Liver (tissue), 9 donors: ENCODE measurements around the gene PSMA1. TPM values are rescaled to one million over a fixed set of nuclear protein-coding genes. Genes with fewer than 3 reads are reported as not detected.

Experiments
- DNase-seq: peaks from one replicate; pipeline ENCODE4 v3.0.0-alpha.2; 2017; ENCODE audit warnings: low spot score
- H3K27ac ChIP-seq, 2 donors: one replicate each; pipeline ENCODE4 v1.7.0; 2013; ENCODE audit warnings: inconsistent platforms in 2 of 2, low read length in 2 of 2, control low read depth in 1 of 2, low read depth in 1 of 2, mild to moderate bottlenecking in 1 of 2
- H3K27me3 ChIP-seq, 4 donors: one replicate each; pipeline versions ENCODE4 v1.6.1 to v1.7.0; 2013; ENCODE audit warnings: low read length in 3 of 4, inconsistent platforms in 1 of 4, mild to moderate bottlenecking in 1 of 4, moderate library complexity in 1 of 4; ENCODE audit not compliant: control insufficient read depth in 4 of 4, insufficient read depth in 4 of 4
- H3K36me3 ChIP-seq, 4 donors: one replicate each; pipeline versions ENCODE4 v1.6.1 to v1.7.0; 2013; ENCODE audit warnings: low read length in 3 of 4, mild to moderate bottlenecking in 3 of 4, low read depth in 1 of 4, moderate library complexity in 1 of 4; ENCODE audit not compliant: control insufficient read depth in 4 of 4, insufficient read depth in 3 of 4
- H3K4me1 ChIP-seq, 4 donors: one replicate each; pipeline versions ENCODE4 v1.6.1 to v1.7.0; 2013; ENCODE audit warnings: low read length in 3 of 4, mild to moderate bottlenecking in 3 of 4, moderate library complexity in 1 of 4; ENCODE audit not compliant: control insufficient read depth in 4 of 4, insufficient read depth in 4 of 4
- H3K4me3 ChIP-seq, 3 donors: one replicate each; pipeline versions ENCODE4 v1.6.1 to v1.7.0; 2013; ENCODE audit warnings: low read length in 3 of 3, control low read depth in 1 of 3, low read depth in 1 of 3, mild to moderate bottlenecking in 1 of 3
- H3K9ac ChIP-seq, 2 donors: one replicate each; pipeline ENCODE4 v1.7.0; 2013; ENCODE audit warnings: low read length in 2 of 2, mild to moderate bottlenecking in 2 of 2, moderate library complexity in 2 of 2, control low read depth in 1 of 2, low read depth in 1 of 2
- H3K9me3 ChIP-seq, 4 donors: one replicate each; pipeline versions ENCODE4 v1.6.1 to v1.7.0; 2013; ENCODE audit warnings: low read length in 3 of 4; ENCODE audit not compliant: control insufficient read depth in 4 of 4
- EGR1 ChIP-seq, 2 donors: IDR thresholded peaks; 2 replicates each; pipeline ENCODE4 v1.6.1; 2016 to 2018; ENCODE audit warnings: antibody characterized with exemption in 2 of 2, low read depth in 2 of 2
- FOXA1 ChIP-seq: IDR thresholded peaks from 2 replicates; pipeline ENCODE4 v1.6.1; 2016; ENCODE audit warnings: antibody characterized with exemption
- FOXA2 ChIP-seq: IDR thresholded peaks from 2 replicates; pipeline ENCODE4 v1.6.1; 2016; ENCODE audit warnings: antibody characterized with exemption
- GABPA ChIP-seq, 2 donors: IDR thresholded peaks in 1 of 2; conservative IDR thresholded peaks in 1 of 2; 2 replicates each; pipeline ENCODE4 v1.6.1; 2016; ENCODE audit warnings: antibody characterized with exemption in 2 of 2, mild to moderate bottlenecking in 1 of 2, moderate library complexity in 1 of 2
- HNF4A ChIP-seq, 2 donors: conservative IDR thresholded peaks; 2 replicates each; pipeline ENCODE4 v1.6.1; 2016; ENCODE audit warnings: antibody characterized with exemption in 2 of 2, mild to moderate bottlenecking in 2 of 2
- HNF4G ChIP-seq: IDR thresholded peaks from 2 replicates; pipeline ENCODE4 v1.6.1; 2016; ENCODE audit warnings: antibody characterized with exemption
- JUND ChIP-seq, 2 donors: IDR thresholded peaks; 2 replicates each; pipeline ENCODE4 v1.6.1; 2016; ENCODE audit warnings: antibody characterized with exemption in 2 of 2
- NR2F2 ChIP-seq: IDR thresholded peaks from 2 replicates; pipeline ENCODE4 v1.6.1; 2016; ENCODE audit warnings: antibody characterized with exemption
- RAD21 ChIP-seq, 2 donors: IDR thresholded peaks; 2 replicates each; pipeline ENCODE4 v1.6.1; 2016; ENCODE audit warnings: antibody characterized with exemption in 2 of 2, mild to moderate bottlenecking in 2 of 2
- RXRA ChIP-seq, 2 donors: IDR thresholded peaks; 2 replicates each; pipeline ENCODE4 v1.6.1; 2017 to 2018; ENCODE audit warnings: antibody characterized with exemption in 2 of 2, mild to moderate bottlenecking in 1 of 2
- SP1 ChIP-seq: IDR thresholded peaks from 2 replicates; pipeline ENCODE4 v1.6.1; 2018; ENCODE audit warnings: antibody characterized with exemption, mild to moderate bottlenecking
- TAF1 ChIP-seq: conservative IDR thresholded peaks from 2 replicates; pipeline ENCODE4 v1.6.1; 2016; ENCODE audit warnings: antibody characterized with exemption, mild to moderate bottlenecking
- YY1 ChIP-seq: IDR thresholded peaks from 2 replicates; pipeline ENCODE4 v1.6.1; 2016; ENCODE audit warnings: antibody characterized with exemption, mild to moderate bottlenecking
- WGBS: extraction: QIAGEN DNeasy Blood & Tissue Kit; methylation state at CpG from one replicate; pipeline ENCODE4 v1.1.7; 2013; 5-methylcytosine and 5-hydroxymethylcytosine counted together
- polyA plus RNA-seq, 2 donors: library from polyadenylated mRNA; stranded (reverse) in 1 of 2; unstranded in 1 of 2; fragments of 200-250 nt in 1 of 2; fragments of >200 nt in 1 of 2; fragmentation: Nextera tagmentation in 1 of 2; extraction: Ambion mirVana in 1 of 2; gene quantifications; one replicate each; pipeline versions ENCODE4 v1.2.1 to v1.2.3, GENCODE V29; 2013 to 2015
- total RNA-seq, 2 donors: library from RNA; depleted of rRNA; stranded (reverse); fragments of >200 nt; gene quantifications; one replicate each; pipeline ENCODE4 v1.2.3, GENCODE V29; 2014
- TF ChIP-seq, protein P1 (sequence below): IDR thresholded peaks from 2 replicates; pipeline ENCODE4 v1.6.1; 2016; ENCODE audit warnings: antibody characterized with exemption
- TF ChIP-seq, protein P2 (sequence below): IDR thresholded peaks from 2 replicates; pipeline ENCODE4 v1.6.1; 2016; ENCODE audit warnings: antibody characterized with exemption
- TF ChIP-seq, protein P3 (sequence below): IDR thresholded peaks from 2 replicates; pipeline ENCODE4 v1.6.1; 2016; ENCODE audit warnings: antibody characterized with exemption, mild to moderate bottlenecking
- TF ChIP-seq, protein P4 (sequence below): IDR thresholded peaks from 2 replicates; pipeline ENCODE4 v1.6.1; 2016; ENCODE audit warnings: antibody characterized with exemption
- TF ChIP-seq, protein P5 (sequence below): fragments of 150-350 bp; IDR thresholded peaks from 2 replicates; pipeline ENCODE4 v1.5.1; 2017; ENCODE audit warnings: improper control_type of control experiment, low read depth, low read length; ENCODE audit not compliant: missing input control
- donor health status: healthy.
- donor health status: healthy.
- donor health status: healthy.
- donor health status: healthy.
- donor health status: healthy.

Gene PSMA1
- total and polyA plus RNA-seq, 4 donors = 76.5 to 191 (median 84.7) TPM

DNA sequence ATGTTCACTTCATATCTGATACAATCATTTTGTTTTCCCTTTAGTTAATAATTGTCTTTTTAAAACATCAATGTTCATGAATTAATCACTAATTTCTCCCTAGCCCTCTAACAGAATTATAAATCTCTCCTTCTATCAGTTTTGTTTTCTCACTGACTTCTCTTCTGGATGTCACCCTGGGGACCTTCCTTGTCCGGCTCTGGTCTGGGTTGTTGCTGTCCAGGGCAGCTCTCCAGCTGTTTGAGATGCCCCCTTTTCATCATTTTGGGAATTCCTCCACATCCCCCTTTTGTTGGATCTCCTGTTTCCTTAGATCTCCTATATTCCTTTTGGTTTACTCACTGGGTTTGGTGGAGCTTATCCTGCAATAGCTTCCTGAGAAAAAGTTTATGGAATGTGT, 35.6 kb upstream of the PSMA1 start:
- H3K9me3 ChIP-seq = no peaks in the 10 kb centered on the region
- no peaks in the 10 kb centered on the region for H3K27me3 ChIP-seq
- H3K4me1 ChIP-seq = peaks cover 0 to 31% (median 8%) of the 10 kb centered on the region in 4 donors
- whole genome bisulfite sequencing = 31% methylated on average over 1 of the region's 1 CpG
- DNase-seq = no peak
- peak overlapping the region; percentile 54 to 72 for H3K27ac ChIP-seq
- TF ChIP-seq HNF4G (no peak), EGR1 (IDR thresholded peaks at IDR 0.05; ENCODE audit: low read depth in 2 of 2) (no peak), RXRA (IDR thresholded peaks at IDR 0.05) (no peak), RAD21 (IDR thresholded peaks at IDR 0.05) (no peak), GABPA (IDR thresholded peaks at IDR 0.05 in 1 of 2, conservative IDR thresholded peaks at IDR 0.05 in 1 of 2) (no peak)
- TF ChIP-seq, protein P1, sequence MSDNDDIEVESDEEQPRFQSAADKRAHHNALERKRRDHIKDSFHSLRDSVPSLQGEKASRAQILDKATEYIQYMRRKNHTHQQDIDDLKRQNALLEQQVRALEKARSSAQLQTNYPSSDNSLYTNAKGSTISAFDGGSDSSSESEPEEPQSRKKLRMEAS = no peak
- TF ChIP-seq, protein P2, sequence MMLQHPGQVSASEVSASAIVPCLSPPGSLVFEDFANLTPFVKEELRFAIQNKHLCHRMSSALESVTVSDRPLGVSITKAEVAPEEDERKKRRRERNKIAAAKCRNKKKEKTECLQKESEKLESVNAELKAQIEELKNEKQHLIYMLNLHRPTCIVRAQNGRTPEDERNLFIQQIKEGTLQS = no peak
- TF ChIP-seq, protein P3, sequence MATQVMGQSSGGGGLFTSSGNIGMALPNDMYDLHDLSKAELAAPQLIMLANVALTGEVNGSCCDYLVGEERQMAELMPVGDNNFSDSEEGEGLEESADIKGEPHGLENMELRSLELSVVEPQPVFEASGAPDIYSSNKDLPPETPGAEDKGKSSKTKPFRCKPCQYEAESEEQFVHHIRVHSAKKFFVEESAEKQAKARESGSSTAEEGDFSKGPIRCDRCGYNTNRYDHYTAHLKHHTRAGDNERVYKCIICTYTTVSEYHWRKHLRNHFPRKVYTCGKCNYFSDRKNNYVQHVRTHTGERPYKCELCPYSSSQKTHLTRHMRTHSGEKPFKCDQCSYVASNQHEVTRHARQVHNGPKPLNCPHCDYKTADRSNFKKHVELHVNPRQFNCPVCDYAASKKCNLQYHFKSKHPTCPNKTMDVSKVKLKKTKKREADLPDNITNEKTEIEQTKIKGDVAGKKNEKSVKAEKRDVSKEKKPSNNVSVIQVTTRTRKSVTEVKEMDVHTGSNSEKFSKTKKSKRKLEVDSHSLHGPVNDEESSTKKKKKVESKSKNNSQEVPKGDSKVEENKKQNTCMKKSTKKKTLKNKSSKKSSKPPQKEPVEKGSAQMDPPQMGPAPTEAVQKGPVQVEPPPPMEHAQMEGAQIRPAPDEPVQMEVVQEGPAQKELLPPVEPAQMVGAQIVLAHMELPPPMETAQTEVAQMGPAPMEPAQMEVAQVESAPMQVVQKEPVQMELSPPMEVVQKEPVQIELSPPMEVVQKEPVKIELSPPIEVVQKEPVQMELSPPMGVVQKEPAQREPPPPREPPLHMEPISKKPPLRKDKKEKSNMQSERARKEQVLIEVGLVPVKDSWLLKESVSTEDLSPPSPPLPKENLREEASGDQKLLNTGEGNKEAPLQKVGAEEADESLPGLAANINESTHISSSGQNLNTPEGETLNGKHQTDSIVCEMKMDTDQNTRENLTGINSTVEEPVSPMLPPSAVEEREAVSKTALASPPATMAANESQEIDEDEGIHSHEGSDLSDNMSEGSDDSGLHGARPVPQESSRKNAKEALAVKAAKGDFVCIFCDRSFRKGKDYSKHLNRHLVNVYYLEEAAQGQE = peak; percentile 34
- H3K36me3 ChIP-seq = no peaks in the 10 kb centered on the region
- peak overlapping the region in 1 of 2 donors; percentile 41 for H3K9ac ChIP-seq
- H3K4me3 ChIP-seq = no peak overlapping the region

DNA sequence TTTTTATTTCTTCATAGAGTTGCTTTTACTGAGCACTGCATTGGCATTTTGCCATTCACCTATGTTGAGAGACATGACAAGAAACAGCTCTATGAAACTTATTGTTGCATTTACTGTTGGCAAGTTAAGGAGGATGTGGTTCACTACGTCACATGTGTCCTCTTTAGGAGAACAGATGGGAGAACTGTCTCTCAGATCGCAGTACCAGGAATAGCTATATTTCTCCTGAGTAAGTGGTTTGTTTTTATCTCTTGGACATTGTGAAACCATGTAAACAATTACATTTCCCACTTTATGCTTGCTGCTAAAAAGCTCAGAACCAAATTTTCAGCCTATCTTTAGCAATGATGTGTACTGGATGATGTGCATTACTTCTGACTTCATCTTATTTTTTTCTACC, 34.8 kb upstream of the PSMA1 start:
- Histone ChIP-seq H3K27ac (peak overlapping the region; percentile 18 to 72), H3K4me1 (peaks cover 0 to 31% (median 8%) of the 10 kb centered on the region in 4 donors), H3K9ac (no peak overlapping the region), H3K4me3 (no peak overlapping the region), H3K36me3 (no peaks in the 10 kb centered on the region), H3K27me3 (no peaks in the 10 kb centered on the region), H3K9me3 (no peaks in the 10 kb centered on the region)
- WGBS = 13% methylated on average over 2 of the region's 2 CpGs
- TF ChIP-seq JUND (IDR thresholded peaks at IDR 0.05) (peak; percentile 25 to 38), SP1 (peak; percentile 63), EGR1 (IDR thresholded peaks at IDR 0.05; ENCODE audit: low read depth in 2 of 2) (no peak), RAD21 (IDR thresholded peaks at IDR 0.05) (peak; percentile 37 to 51), HNF4G (no peak), FOXA2 (peak; percentile 9), FOXA1 (no peak), GABPA (IDR thresholded peaks at IDR 0.05 in 1 of 2, conservative IDR thresholded peaks at IDR 0.05 in 1 of 2) (no peak), YY1 (no peak), NR2F2 (no peak), TAF1 (peak; percentile 22), RXRA (IDR thresholded peaks at IDR 0.05) (peak; percentile 42 to 64), HNF4A (conservative IDR thresholded peaks at IDR 0.05) (peak; percentile 37 to 38)
- TF ChIP-seq, protein P4, sequence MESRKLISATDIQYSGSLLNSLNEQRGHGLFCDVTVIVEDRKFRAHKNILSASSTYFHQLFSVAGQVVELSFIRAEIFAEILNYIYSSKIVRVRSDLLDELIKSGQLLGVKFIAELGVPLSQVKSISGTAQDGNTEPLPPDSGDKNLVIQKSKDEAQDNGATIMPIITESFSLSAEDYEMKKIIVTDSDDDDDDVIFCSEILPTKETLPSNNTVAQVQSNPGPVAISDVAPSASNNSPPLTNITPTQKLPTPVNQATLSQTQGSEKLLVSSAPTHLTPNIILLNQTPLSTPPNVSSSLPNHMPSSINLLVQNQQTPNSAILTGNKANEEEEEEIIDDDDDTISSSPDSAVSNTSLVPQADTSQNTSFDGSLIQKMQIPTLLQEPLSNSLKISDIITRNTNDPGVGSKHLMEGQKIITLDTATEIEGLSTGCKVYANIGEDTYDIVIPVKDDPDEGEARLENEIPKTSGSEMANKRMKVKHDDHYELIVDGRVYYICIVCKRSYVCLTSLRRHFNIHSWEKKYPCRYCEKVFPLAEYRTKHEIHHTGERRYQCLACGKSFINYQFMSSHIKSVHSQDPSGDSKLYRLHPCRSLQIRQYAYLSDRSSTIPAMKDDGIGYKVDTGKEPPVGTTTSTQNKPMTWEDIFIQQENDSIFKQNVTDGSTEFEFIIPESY = peak; percentile 15
- TF ChIP-seq, protein P3 = no peak
- TF ChIP-seq, protein P1 = peak; percentile 41
- TF ChIP-seq, protein P5, sequence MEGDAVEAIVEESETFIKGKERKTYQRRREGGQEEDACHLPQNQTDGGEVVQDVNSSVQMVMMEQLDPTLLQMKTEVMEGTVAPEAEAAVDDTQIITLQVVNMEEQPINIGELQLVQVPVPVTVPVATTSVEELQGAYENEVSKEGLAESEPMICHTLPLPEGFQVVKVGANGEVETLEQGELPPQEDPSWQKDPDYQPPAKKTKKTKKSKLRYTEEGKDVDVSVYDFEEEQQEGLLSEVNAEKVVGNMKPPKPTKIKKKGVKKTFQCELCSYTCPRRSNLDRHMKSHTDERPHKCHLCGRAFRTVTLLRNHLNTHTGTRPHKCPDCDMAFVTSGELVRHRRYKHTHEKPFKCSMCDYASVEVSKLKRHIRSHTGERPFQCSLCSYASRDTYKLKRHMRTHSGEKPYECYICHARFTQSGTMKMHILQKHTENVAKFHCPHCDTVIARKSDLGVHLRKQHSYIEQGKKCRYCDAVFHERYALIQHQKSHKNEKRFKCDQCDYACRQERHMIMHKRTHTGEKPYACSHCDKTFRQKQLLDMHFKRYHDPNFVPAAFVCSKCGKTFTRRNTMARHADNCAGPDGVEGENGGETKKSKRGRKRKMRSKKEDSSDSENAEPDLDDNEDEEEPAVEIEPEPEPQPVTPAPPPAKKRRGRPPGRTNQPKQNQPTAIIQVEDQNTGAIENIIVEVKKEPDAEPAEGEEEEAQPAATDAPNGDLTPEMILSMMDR = no peak
- TF ChIP-seq, protein P2 = no peak
- DNase-seq = no peak
